ENCODE data around the gene SRSF5. TPM values are rescaled to one million over a fixed set of nuclear protein-coding genes. Genes with fewer than 3 reads are reported as not detected.

SRSF5 gene
- total RNA-seq, 1 experiment from 2014 or later = 389 TPM

DNA sequence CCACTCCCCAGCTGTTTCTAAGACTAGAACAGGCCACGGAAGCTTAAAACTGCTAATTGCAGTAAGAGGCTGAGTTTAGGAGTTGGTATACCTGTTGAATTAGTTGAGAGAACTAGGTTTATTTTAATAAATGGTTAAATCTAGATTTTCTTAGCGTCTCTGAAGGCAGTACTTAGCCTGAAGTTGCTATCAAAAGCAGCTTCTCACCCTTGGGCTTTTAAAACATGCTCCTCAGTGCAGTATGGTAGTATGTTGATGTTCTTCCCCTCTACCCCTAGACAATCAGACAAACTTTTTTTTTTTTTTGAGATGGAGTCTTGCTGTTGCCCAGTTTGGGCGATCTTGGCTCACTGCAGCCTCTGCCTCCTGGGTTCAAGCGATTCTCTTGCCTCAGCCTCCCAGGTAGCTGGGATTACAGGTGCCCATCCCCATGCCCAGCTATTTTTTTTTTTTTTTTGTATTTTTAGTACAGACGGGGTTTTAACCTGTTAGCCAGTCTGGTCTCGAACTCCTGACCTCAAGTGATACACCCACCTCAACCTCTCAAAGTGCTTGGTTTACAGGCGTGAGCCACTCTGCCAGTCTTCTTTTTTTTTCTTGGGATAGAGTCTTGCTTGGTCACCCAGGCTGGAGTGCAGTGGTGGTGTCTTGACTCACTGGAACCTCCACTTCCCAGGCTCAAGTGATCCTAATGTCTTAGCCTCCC is 6.8 kb downstream of the SRSF5 start:
- H3K27ac ChIP-seq (ENCODE audit: insufficient read length, low read depth, low read length) = no peak overlapping the region
- H4K8ac ChIP-seq (replicated peaks; ENCODE audit: insufficient read length, low read depth, low read length) = no peak overlapping the region
- no peak overlapping the region for H3K56ac ChIP-seq (ENCODE audit: insufficient read length, low read depth, low read length)
- H3K79me2 ChIP-seq (ENCODE audit: insufficient read depth, low read length) = no peaks in the 10 kb centered on the region; the same call in none of the 2 replicates
- H3K23me2 ChIP-seq (ENCODE audit: insufficient read length, low read depth, low read length, poor library complexity, severe bottlenecking) = no peaks in the 10 kb centered on the region
- no peak overlapping the region for H3T11ph ChIP-seq (ENCODE audit: low read length)
- H4K91ac ChIP-seq (ENCODE audit: insufficient read length, low read depth, low read length) = no peak overlapping the region
- WGBS (ENCODE audit: extremely low coverage, insufficient read length, low lambda C conversion rate) = no CpG with 5 or more reads among the region's 7 CpGs
- H2BK120ac ChIP-seq (ENCODE audit: low read depth, low read length, poor library complexity, severe bottlenecking) = no peak overlapping the region
- Mint-ChIP-seq H3K4me3 (no peak overlapping the region; a peak in 1 of 5 replicates), H3K27me3 (ENCODE audit: low read depth) (no peaks in the 10 kb centered on the region), H3K4me1 (peaks cover 6 to 12% of the 10 kb centered on the region in 2 experiments), H3K9me3 (no peaks in the 10 kb centered on the region), H3K36me3 (ENCODE audit: insufficient read depth in 1 of 3, low read depth in 3 of 3) (peaks cover 64 to 95% (median 92%) of the 10 kb centered on the region in 3 experiments), H3K27ac (no peak overlapping the region)
- no peak overlapping the region for H2BK20ac ChIP-seq (ENCODE audit: low read depth, low read length, poor library complexity, severe bottlenecking)
- no peak overlapping the region for H3K14ac ChIP-seq (ENCODE audit: insufficient read depth, low read length)
- H2AFZ ChIP-seq (ENCODE audit: low read length) = no peak overlapping the region
- no peak overlapping the region for H2BK12ac ChIP-seq (ENCODE audit: insufficient read length, low read depth, low read length)
- H3K27me3 ChIP-seq (ENCODE audit: insufficient read depth, low read length) = no peaks in the 10 kb centered on the region
- H3K9me3 ChIP-seq (ENCODE audit: control insufficient read depth, low read depth, low read length) = no peaks in the 10 kb centered on the region
- H3K4ac ChIP-seq (ENCODE audit: low read depth, low read length) = no peak overlapping the region
- H3K4me2 ChIP-seq (ENCODE audit: insufficient read depth, insufficient read length, low read length) = no peak overlapping the region
- TF ChIP-seq, protein P1, sequence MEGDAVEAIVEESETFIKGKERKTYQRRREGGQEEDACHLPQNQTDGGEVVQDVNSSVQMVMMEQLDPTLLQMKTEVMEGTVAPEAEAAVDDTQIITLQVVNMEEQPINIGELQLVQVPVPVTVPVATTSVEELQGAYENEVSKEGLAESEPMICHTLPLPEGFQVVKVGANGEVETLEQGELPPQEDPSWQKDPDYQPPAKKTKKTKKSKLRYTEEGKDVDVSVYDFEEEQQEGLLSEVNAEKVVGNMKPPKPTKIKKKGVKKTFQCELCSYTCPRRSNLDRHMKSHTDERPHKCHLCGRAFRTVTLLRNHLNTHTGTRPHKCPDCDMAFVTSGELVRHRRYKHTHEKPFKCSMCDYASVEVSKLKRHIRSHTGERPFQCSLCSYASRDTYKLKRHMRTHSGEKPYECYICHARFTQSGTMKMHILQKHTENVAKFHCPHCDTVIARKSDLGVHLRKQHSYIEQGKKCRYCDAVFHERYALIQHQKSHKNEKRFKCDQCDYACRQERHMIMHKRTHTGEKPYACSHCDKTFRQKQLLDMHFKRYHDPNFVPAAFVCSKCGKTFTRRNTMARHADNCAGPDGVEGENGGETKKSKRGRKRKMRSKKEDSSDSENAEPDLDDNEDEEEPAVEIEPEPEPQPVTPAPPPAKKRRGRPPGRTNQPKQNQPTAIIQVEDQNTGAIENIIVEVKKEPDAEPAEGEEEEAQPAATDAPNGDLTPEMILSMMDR (conservative IDR thresholded peaks at IDR 0.05) = no peak
- no peak overlapping the region for H3K18ac ChIP-seq (ENCODE audit: insufficient read length, low read depth, low read length)
- no peak overlapping the region for H2AK5ac ChIP-seq (ENCODE audit: insufficient read length, low read length)
- no peaks in the 10 kb centered on the region for H4K20me1 ChIP-seq (ENCODE audit: control insufficient read depth, insufficient read depth, insufficient read length)
- no peak overlapping the region for H2BK15ac ChIP-seq (ENCODE audit: low read depth, low read length)
- peaks cover 3% of the 10 kb centered on the region for H3K79me1 ChIP-seq (ENCODE audit: insufficient read depth, low read depth, low read length, poor library complexity, severe bottlenecking)
- DNase-seq = no peak
- no peak overlapping the region for H3K9ac ChIP-seq (ENCODE audit: extremely low read depth, insufficient read length, low read length)
- H3K4me1 ChIP-seq (ENCODE audit: insufficient read depth, low read length) = no peaks in the 10 kb centered on the region
- H3K23ac ChIP-seq (ENCODE audit: insufficient read length, low read depth, low read length) = no peak overlapping the region
- no peak overlapping the region for H4K5ac ChIP-seq (ENCODE audit: insufficient read length, low read depth, low read length)
- H2BK5ac ChIP-seq (ENCODE audit: insufficient read length, low read length) = no peak overlapping the region
